ENCODE results near the gene ZNF106.

The ZNF106 gene

GRCh38 chr15:42471002-42471401, 19.9 kb downstream of the ZNF106 start:
- no peak for DNase-seq

- DNase-seq, result no peak
Observed at GRCh38 chr15:42465520-42466259, 25.3 kb downstream of the ZNF106 start.

GRCh38 chr15:42461261-42461660, 29.7 kb downstream of the ZNF106 start:
- no peak for DNase-seq

- peak; percentile 97 for DNase-seq
Observed at GRCh38 chr15:42457445-42458442, 33.2 kb downstream of the ZNF106 start.

- peak; percentile 30 for DNase-seq
Observed at GRCh38 chr15:42456971-42457370, 34.0 kb downstream of the ZNF106 start.

GRCh38 chr15:42456531-42456930, 34.4 kb downstream of the ZNF106 start:
- DNase-seq, result no peak

GRCh38 chr15:42453826-42454225, 37.1 kb downstream of the ZNF106 start:
- no peak for DNase-seq

GRCh38 chr15:42450425-42450790, 40.5 kb downstream of the ZNF106 start:
- no peak for DNase-seq

GRCh38 chr15:42449770-42450424, 41.0 kb downstream of the ZNF106 start:
- no peak for DNase-seq

GRCh38 chr15:42448281-42448680, 42.7 kb downstream of the ZNF106 start:
- DNase-seq, result no peak

GRCh38 chr15:42447599-42447998, 43.3 kb downstream of the ZNF106 start:
- DNase-seq, result no peak

GRCh38 chr15:42445551-42445950, 45.4 kb downstream of the ZNF106 start:
- DNase-seq, result no peak

GRCh38 chr15:42444415-42445063, 46.4 kb downstream of the ZNF106 start:
- DNase-seq, result peak; percentile 19

GRCh38 chr15:42427429-42428223, 63.3 kb downstream of the ZNF106 start:
- peak; percentile 96 for DNase-seq

GRCh38 chr15:42421376-42421775, 69.6 kb downstream of the ZNF106 start:
- no peak for DNase-seq

- DNase-seq, result no peak
Observed at GRCh38 chr15:42419369-42419768, 71.6 kb downstream of the ZNF106 start.

- peak; percentile 9 for DNase-seq
Observed at GRCh38 chr15:42413920-42414319, 77.0 kb downstream of the ZNF106 start.

GRCh38 chr15:42411884-42412283, 79.1 kb downstream of the ZNF106 start:
- DNase-seq, result no peak

- DNase-seq, result no peak
Observed at GRCh38 chr15:42409011-42409410, 81.9 kb downstream of the ZNF106 start.

GRCh38 chr15:42408178-42408577, 82.8 kb downstream of the ZNF106 start:
- DNase-seq, result no peak

GRCh38 chr15:42405863-42406482, 85.0 kb downstream of the ZNF106 start:
- DNase-seq, result no peak
